Omental fat pad (tissue), 4 donors: ENCODE results near the gene IRF3. TPM values are rescaled to one million over a fixed set of nuclear protein-coding genes. Genes with fewer than 3 reads are reported as not detected.

Experiments
- ATAC-seq: fragments of 150-250 bp; one replicate; pipeline ENCODE4 v1.9.1; 2016; ENCODE audit warnings: mild to moderate bottlenecking, moderate library complexity; ENCODE audit not compliant: low FRiP score
- DNase-seq: peaks from one replicate; pipeline ENCODE4 v3.0.0-alpha.2; 2019; ENCODE audit warnings: low spot score
- total RNA-seq, 4 donors: library from RNA; depleted of rRNA; stranded (reverse); fragments of >200 nt; gene quantifications; one replicate each; pipeline ENCODE4 v1.1.0, GENCODE V29; 2016
- TF ChIP-seq, protein P1 (sequence below), 3 donors: fragments of 450-650 bp; IDR thresholded peaks; one replicate each; pipeline ENCODE4 v1.5.1; 2016 to 2017; ENCODE audit warnings: antibody characterized with exemption in 3 of 3, mild to moderate bottlenecking in 3 of 3, moderate library complexity in 2 of 3

The IRF3 gene
- total RNA-seq, 4 donors from 2014 or later, result 32.4 to 62.7 (median 36.4) TPM

DNA sequence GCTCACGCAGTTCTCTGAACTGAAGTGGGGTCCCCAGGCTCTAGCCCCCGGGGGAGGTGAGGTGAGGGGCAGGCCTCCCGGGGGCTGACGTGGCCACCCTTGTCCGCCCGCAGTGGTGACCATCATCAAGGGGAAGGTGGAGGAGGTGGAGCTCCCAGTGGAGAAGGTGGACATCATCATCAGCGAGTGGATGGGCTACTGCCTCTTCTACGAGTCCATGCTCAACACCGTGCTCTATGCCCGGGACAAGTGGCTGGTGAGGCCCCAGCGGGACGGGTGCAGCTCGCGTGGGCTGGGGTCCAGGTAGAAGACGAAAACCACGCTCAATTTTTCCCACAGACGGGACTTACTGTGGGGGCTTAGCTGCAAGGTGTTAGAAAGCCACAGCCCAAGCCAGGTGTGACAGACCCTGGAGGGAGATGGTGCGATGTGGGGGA, 18.2 kb upstream of the IRF3 start:
- ATAC-seq (no peak), DNase-seq (no peak)
- TF ChIP-seq, protein P1, sequence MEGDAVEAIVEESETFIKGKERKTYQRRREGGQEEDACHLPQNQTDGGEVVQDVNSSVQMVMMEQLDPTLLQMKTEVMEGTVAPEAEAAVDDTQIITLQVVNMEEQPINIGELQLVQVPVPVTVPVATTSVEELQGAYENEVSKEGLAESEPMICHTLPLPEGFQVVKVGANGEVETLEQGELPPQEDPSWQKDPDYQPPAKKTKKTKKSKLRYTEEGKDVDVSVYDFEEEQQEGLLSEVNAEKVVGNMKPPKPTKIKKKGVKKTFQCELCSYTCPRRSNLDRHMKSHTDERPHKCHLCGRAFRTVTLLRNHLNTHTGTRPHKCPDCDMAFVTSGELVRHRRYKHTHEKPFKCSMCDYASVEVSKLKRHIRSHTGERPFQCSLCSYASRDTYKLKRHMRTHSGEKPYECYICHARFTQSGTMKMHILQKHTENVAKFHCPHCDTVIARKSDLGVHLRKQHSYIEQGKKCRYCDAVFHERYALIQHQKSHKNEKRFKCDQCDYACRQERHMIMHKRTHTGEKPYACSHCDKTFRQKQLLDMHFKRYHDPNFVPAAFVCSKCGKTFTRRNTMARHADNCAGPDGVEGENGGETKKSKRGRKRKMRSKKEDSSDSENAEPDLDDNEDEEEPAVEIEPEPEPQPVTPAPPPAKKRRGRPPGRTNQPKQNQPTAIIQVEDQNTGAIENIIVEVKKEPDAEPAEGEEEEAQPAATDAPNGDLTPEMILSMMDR (IDR thresholded peaks at IDR 0.05), result no peak

DNA sequence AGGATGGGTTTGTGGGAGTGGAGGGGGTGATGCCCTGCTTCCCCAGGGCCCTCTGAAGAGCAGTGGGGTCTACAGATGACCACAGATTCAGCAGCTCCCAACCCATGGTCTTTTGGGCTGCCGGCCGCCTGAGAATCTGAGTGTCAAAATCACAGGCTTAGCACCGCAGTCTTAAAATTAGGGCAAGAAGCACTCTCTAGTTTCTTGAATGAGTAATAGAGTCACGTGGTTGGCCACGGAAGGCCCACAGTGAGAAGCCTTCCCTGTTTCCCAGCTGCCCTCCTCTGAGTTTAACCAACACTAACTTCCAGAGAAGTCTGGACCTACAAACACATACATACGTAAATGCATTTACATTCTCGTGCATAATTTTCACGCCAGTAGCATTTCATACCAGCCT, 16.6 kb upstream of the IRF3 start:
- TF ChIP-seq, protein P1 (IDR thresholded peaks at IDR 0.05), result no peak
- no peak for DNase-seq
- ATAC-seq, result no peak

GRCh38 chr19:49681830-49682229, 16.2 kb upstream of the IRF3 start:
- DNase-seq (no peak), ATAC-seq (no peak)
- TF ChIP-seq, protein P1 (IDR thresholded peaks at IDR 0.05), result no peak

DNA sequence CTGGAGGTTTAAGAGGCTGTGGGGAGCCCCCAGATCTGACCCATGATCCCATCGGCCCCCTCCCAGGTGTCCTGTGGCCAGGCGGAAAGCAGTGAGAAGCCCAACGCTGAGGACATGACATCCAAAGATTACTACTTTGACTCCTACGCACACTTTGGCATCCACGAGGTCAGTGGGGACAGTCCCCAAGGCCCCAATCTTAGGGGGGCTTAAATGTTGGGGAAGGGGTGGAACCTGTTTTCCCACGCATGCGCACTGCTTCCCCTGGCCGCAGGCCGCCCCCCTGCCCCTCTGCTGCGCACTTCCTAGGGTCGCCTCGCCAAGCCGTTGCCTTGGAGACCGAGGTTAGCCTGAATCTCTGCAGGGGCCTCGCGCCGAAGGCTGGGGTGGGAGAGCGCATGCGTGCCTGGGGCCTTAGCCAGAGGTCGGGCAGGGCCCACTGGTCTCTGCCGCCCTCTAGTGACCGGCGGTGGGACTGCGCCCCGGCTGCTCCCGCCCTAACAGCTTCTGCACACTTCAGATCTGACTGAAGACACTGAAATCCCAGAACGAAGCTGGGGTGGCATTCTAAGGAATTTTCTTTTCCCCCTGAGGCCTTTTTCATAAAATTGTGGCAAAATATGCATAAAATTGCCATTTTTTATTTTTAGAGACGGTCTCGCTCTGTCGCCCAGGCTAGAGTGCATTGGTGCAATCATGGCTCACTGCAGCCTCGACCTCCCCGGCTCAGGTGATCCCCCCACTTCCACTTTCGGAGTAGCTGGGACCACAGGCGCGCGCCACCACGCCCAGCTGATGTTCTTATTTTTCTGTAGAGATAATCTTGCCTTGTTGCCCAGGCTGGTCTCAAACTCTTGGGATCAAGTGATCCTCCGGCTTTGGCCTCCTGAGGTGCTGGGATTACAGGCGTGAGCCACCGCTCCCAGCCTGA, 15.0 kb upstream of the IRF3 start:
- TF ChIP-seq, protein P1 (IDR thresholded peaks at IDR 0.05), result peak in 2 of 3 donors; percentile 87 to 94
- ATAC-seq (no peak), DNase-seq (peak; percentile 78)

DNA sequence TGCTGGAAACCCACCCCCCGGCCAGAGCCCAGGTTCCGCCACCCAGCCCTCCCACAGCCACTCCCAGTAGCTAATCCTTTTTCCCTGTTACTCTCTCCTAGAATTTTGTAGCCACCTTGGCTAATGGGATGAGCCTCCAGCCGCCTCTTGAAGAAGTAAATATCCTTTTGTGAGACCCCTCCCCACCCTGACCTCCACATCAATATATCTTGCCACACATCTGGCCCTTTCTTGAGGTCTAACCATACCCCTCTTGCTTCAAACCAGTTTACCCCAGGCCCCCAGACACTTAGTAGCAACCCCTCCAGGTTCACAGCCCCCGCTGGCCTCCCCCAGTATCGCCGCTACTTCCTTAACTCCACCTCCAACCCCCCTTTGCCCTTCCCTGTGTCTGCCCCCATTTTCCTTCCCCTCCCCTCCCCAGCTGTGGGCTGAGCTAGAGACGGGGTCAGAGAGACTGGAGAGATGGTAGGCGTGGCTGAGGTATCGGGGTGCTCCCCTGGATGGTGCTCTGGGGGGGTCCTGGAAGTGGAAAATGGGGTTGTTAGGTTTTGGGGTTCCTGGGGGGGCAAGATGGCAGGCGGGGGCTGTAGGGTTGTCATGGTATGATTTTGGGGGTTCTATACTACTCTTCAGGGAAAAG, 14.2 kb upstream of the IRF3 start:
- no peak for DNase-seq
- no peak for ATAC-seq
- TF ChIP-seq, protein P1 (IDR thresholded peaks at IDR 0.05), result no peak

GRCh38 chr19:49678985-49679770, 13.5 kb upstream of the IRF3 start:
- DNase-seq (no peak), ATAC-seq (no peak)
- TF ChIP-seq, protein P1 (IDR thresholded peaks at IDR 0.05), result no peak
